ENCODE results near the gene ZNF324. TPM values are rescaled to one million over a fixed set of nuclear protein-coding genes. Genes with fewer than 3 reads are reported as not detected.
"Not testable (repeated sequence)": the region's sequence is repeated elsewhere in the genome, so short reads cannot be mapped to it uniquely, and the experiment has no call there.

Gene ZNF324
- total and polyA plus RNA-seq, 3 donors from 2014 or later = 7.8 to 24.8 (median 23.2) TPM

- peak; percentile 100 for DNase-seq
- WGBS, 2 donors = 7 to 8% methylated on average over 13 to 54 of the region's 59 CpGs
These were observed 27.0 kb upstream of the ZNF324 start, which contains the start of gene ZNF132 for GRCh38 chr19:58439576-58440554. Gene ZNF132 (minus strand): TSS chr19:58440153. CDS start chr19:58439821, 332 bp downstream.

GRCh38 chr19:58440556-58440955 is 26.3 kb upstream of the ZNF324 start:
- H3K27me3 ChIP-seq = no peaks in the 10 kb centered on the region
- H3K4me1 ChIP-seq = peaks cover 7% of the 10 kb centered on the region
- no peak for DNase-seq
- peak overlapping the region; percentile 53 to 87 for H3K27ac ChIP-seq
- peak overlapping the region; percentile 72 to 82 for H3K4me3 ChIP-seq
- WGBS, 2 donors = 9 to 11% methylated on average over 5 to 31 of the region's 31 CpGs
- TF ChIP-seq POLR2A (IDR thresholded peaks at IDR 0.05) (no peak), CTCF (IDR thresholded peaks at IDR 0.05) (no peak)
- H3K9me3 ChIP-seq = no peaks in the 10 kb centered on the region
- intact Hi-C loops (cut with DNase I; ENCODE audit: low total_unique reads) = no loop called here
- H3K36me3 ChIP-seq (ENCODE audit: low read depth, missing control alignments) = no peaks in the 10 kb centered on the region

More at GRCh38 chr19:58439576-58440554, 27.0 kb upstream of the ZNF324 start, which contains the start of gene ZNF132:
- H3K4me3 ChIP-seq = peak within 1 kb of the TSS; percentile 72 to 82
- peak within 1 kb of the TSS; percentile 53 to 87 for H3K27ac ChIP-seq
- H3K36me3 ChIP-seq (ENCODE audit: low read depth, missing control alignments) = no peaks in the 10 kb centered on the region
- no peaks in the 10 kb centered on the region for H3K27me3 ChIP-seq
- peaks cover 7% of the 10 kb centered on the region for H3K4me1 ChIP-seq
- intact Hi-C loops (cut with DNase I; ENCODE audit: low total_unique reads) = no loop called here
- H3K9me3 ChIP-seq = no peaks in the 10 kb centered on the region
- TF ChIP-seq CTCF (IDR thresholded peaks at IDR 0.05) = no peak
- no peak for TF ChIP-seq POLR2A (IDR thresholded peaks at IDR 0.05)

- H3K4me3 ChIP-seq; H3K9me3 ChIP-seq; H3K27me3 ChIP-seq; intact Hi-C loops (cut with DNase I; ENCODE audit: low total_unique reads); DNase-seq; H3K36me3 ChIP-seq (ENCODE audit: low read depth, missing control alignments); H3K27ac ChIP-seq; H3K4me1 ChIP-seq: not testable (repeated sequence)
- 84 to 85% methylated on average over 7 of the region's 7 CpGs for WGBS, 2 donors
These were observed 23.9 kb upstream of the ZNF324 start for GRCh38 chr19:58442986-58443385.

GRCh38 chr19:58448860-58449259 is 18.0 kb upstream of the ZNF324 start:
- H3K27me3 ChIP-seq; H3K4me3 ChIP-seq; H3K36me3 ChIP-seq (ENCODE audit: low read depth, missing control alignments); intact Hi-C loops (cut with DNase I; ENCODE audit: low total_unique reads); DNase-seq; H3K27ac ChIP-seq; H3K9me3 ChIP-seq; H3K4me1 ChIP-seq: not testable (repeated sequence)
- WGBS, 2 donors = 77 to 79% methylated on average over 3 of the region's 3 CpGs

- H3K9me3 ChIP-seq = not testable (repeated sequence)
- WGBS, 2 donors = 65 to 70% methylated on average over 5 of the region's 5 CpGs
These were observed 16.9 kb upstream of the ZNF324 start for GRCh38 chr19:58449980-58450379.

GRCh38 chr19:58450856-58451357 is 16.0 kb upstream of the ZNF324 start:
- 4 to 5% methylated on average over 11 of the region's 11 CpGs for WGBS, 2 donors
- no peak for TF ChIP-seq POLR2A (IDR thresholded peaks at IDR 0.05)
- TF ChIP-seq CTCF (IDR thresholded peaks at IDR 0.05) = no peak
- no peaks in the 10 kb centered on the region for H3K4me1 ChIP-seq
- H3K27ac ChIP-seq = no peak overlapping the region
- intact Hi-C loops (cut with DNase I; ENCODE audit: low total_unique reads) = no loop called here
- H3K9me3 ChIP-seq = no peaks in the 10 kb centered on the region
- DNase-seq = no peak
- H3K4me3 ChIP-seq = peak overlapping the region; percentile 81 to 90
- H3K27me3 ChIP-seq = no peaks in the 10 kb centered on the region
- H3K36me3 ChIP-seq (ENCODE audit: low read depth, missing control alignments) = no peaks in the 10 kb centered on the region

More at GRCh38 chr19:58449980-58450379, 16.9 kb upstream of the ZNF324 start:
- H3K36me3 ChIP-seq (ENCODE audit: low read depth, missing control alignments); DNase-seq; H3K4me1 ChIP-seq; H3K27ac ChIP-seq; H3K4me3 ChIP-seq; H3K27me3 ChIP-seq; intact Hi-C loops (cut with DNase I; ENCODE audit: low total_unique reads): not testable (repeated sequence)
